IPS DF 4.7 (cell line): Measurements from ENCODE around the gene SH3PXD2A.
A peak's percentile ranks its signal among the peaks of the same experiment; 100 is the strongest.
"Not testable (repeated sequence)": the region's sequence is repeated elsewhere in the genome, so short reads cannot be mapped to it uniquely, and the experiment has no call there.

ENCODE experiments used
- DNase-seq: peaks from one replicate; pipeline ENCODE4 v3.0.0-alpha.2; 2013; ENCODE audit warnings: low spot score; ENCODE audit errors: extremely low read depth

The SH3PXD2A gene

GRCh38 chr10:103649654-103650423 lies 205.5 kb downstream of the SH3PXD2A start:
- DNase-seq, result no peak

- DNase-seq, result no peak
Observed at GRCh38 chr10:103648636-103649532, 206.5 kb downstream of the SH3PXD2A start.

GRCh38 chr10:103648251-103648635 lies 207.1 kb downstream of the SH3PXD2A start:
- no peak for DNase-seq

- no peak for DNase-seq
Observed at GRCh38 chr10:103646304-103646703, 209.1 kb downstream of the SH3PXD2A start.

- DNase-seq, result no peak
Observed at GRCh38 chr10:103645141-103646054, 210.0 kb downstream of the SH3PXD2A start.

GRCh38 chr10:103643381-103643780 lies 212.0 kb downstream of the SH3PXD2A start:
- no peak for DNase-seq

GRCh38 chr10:103641326-103641725 lies 214.1 kb downstream of the SH3PXD2A start:
- DNase-seq, result no peak

GRCh38 chr10:103640436-103641181 lies 214.8 kb downstream of the SH3PXD2A start:
- DNase-seq, result no peak

- DNase-seq, result no peak
Observed at GRCh38 chr10:103638948-103639347, 216.4 kb downstream of the SH3PXD2A start.

- DNase-seq, result no peak
Observed at GRCh38 chr10:103637927-103638557, 217.3 kb downstream of the SH3PXD2A start.

- no peak for DNase-seq
Observed at GRCh38 chr10:103637011-103637410, 218.4 kb downstream of the SH3PXD2A start.

- DNase-seq, result peak; percentile 33
Observed at GRCh38 chr10:103636492-103636891, 218.9 kb downstream of the SH3PXD2A start.

GRCh38 chr10:103635580-103635979 lies 219.8 kb downstream of the SH3PXD2A start:
- no peak for DNase-seq

- DNase-seq, result no peak
Observed at GRCh38 chr10:103633846-103634245, 221.5 kb downstream of the SH3PXD2A start.

- not testable (repeated sequence) for DNase-seq
Observed at GRCh38 chr10:103632871-103633270, 222.5 kb downstream of the SH3PXD2A start.

- no peak for DNase-seq
Observed at GRCh38 chr10:103632247-103632642, 223.1 kb downstream of the SH3PXD2A start.

GRCh38 chr10:103630156-103630555 lies 225.2 kb downstream of the SH3PXD2A start:
- DNase-seq, result no peak

- DNase-seq, result no peak
Observed at GRCh38 chr10:103629581-103629980, 225.8 kb downstream of the SH3PXD2A start.

- DNase-seq, result no peak
Observed at GRCh38 chr10:103627893-103628292, 227.5 kb downstream of the SH3PXD2A start.
